HFFc6 (cell line): ENCODE results near the gene OXLD1. TPM values are rescaled to one million over a fixed set of nuclear protein-coding genes. Genes with fewer than 3 reads are reported as not detected.

Experiments
- DNase-seq: peaks from one replicate; pipeline ENCODE4 v3.0.0-alpha.2; 2018
- H3K27ac Mint-ChIP-seq: 2 replicates; pipeline ENCODE4 v1.8.0; 2020; ENCODE audit warnings: mild to moderate bottlenecking, mixed read lengths
- H3K27me3 Mint-ChIP-seq: 2 replicates; pipeline ENCODE4 v1.8.0; 2021; ENCODE audit warnings: mild to moderate bottlenecking, moderate library complexity, mixed read lengths; ENCODE audit not compliant: insufficient read depth
- H3K36me3 Mint-ChIP-seq: 2 replicates; pipeline ENCODE4 v1.8.0; 2021; ENCODE audit warnings: low read depth, mixed read lengths
- H3K4me1 Mint-ChIP-seq: 2 replicates; pipeline ENCODE4 v1.8.0; 2020; ENCODE audit warnings: low read depth, mixed read lengths
- H3K4me3 Mint-ChIP-seq: 2 replicates; pipeline ENCODE4 v1.8.0; 2020; ENCODE audit warnings: mild to moderate bottlenecking, moderate library complexity, mixed read lengths
- H3K9me3 Mint-ChIP-seq: 2 replicates; pipeline ENCODE4 v1.8.0; 2020; ENCODE audit warnings: mild to moderate bottlenecking, mixed read lengths
- long read RNA-seq: library from polyadenylated mRNA; unstranded; transcript quantifications from one replicate; pipeline ENCODE4 v2.0.0, GENCODE V29; 2019
- total RNA-seq, 6 experiments: library from RNA; stranded (reverse); fragmentation: NEBNext Ultra II Directional; extraction: Animal tissue kit (Norgen Biotek cat#: 25700); gene quantifications; 2 replicates in 1 of 6; 3 replicates in 5 of 6; pipeline ENCODE4 v1.2.3, GENCODE V29; 2021
- TF ChIP-seq, protein P1 (sequence below): fragments of 200-600 bp; sonication (generic); IDR thresholded peaks from 2 replicates; pipeline ENCODE4 v1.5.0; 2021; ENCODE audit warnings: antibody characterized with exemption, mild to moderate bottlenecking

Gene OXLD1
- total RNA-seq = 10 to 100 TPM; 20.9 to 33.4 (median 30.9) TPM
- long read RNA-seq, transcript OXLD1-201 (2 exons, 620 nt) = minor isoform, 10 of 37 reads
- long read RNA-seq, transcript OXLD1-206 (1 exons, 1,600 nt) = major isoform, 11 of 37 reads
- long read RNA-seq, transcript OXLD1-207 (2 exons, 821 nt) = major isoform, 11 of 37 reads
- long read RNA-seq, partial matches to known transcripts = 0 of 37 reads
- long read RNA-seq, other reads (novel, unspliced or antisense) = 0 of 37 reads

DNA sequence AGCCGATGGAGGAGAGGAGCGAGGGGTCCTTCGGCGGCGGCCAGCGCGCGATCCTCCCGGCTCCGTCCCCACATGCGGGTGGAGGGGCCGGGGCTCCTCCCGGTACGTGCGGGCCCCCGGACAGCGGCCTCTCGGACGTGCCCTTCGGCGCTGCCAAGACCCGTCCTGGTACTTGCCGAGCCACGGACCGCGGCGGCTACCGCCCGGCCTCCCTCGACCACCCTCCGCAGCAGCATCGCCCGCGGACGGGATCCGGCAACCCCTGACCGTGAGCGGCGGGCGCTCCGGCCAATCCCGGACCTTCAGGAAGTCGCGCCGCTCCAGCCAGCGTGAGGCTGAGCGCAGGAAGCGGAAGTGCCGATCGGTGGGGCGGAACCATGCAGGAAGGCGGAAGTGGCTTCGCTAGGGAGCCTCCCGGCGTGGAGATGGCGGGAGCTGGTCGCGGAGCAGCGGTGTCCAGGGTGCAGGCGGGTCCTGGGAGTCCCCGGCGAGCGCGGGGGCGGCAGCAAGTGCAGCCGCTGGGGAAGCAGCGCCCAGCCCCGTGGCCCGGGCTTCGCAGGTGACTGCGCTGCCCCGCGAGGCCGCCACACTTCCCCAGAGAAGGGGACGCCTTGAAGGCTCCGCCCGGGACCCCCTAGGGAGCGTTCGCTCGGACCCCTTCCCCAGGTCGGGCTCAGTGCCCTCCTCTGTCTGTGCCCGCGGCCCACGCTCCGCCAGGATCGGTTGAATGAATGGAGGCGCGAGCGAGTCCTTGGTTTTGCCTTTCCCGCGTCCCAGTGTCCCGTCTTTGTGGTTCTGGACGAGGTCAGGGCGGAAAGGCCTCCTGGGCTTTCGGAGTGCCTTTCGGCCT, at the start of gene OXLD1, which contains the start of gene CCDC137:
OXLD1 (minus strand) TSS at position 264 of the 850 bp plus-strand sequence; CDS start at position 236, 28 bp downstream.
CCDC137 (plus strand) TSS at position 396 of the 850 bp plus-strand sequence; CDS start at position 426, 30 bp downstream.
- H3K27ac Mint-ChIP-seq = peak within 1 kb of the TSS; percentile 83

GRCh38 chr17:81715107-81715871, 48.9 kb upstream of the OXLD1 start:
- Mint-ChIP-seq H3K4me3 (no peak overlapping the region), H3K36me3 (no peaks in the 10 kb centered on the region; the same call in 1 of the 2 replicates), H3K4me1 (peaks cover 20% of the 10 kb centered on the region), H3K27ac (no peak overlapping the region), H3K9me3 (no peaks in the 10 kb centered on the region), H3K27me3 (peaks cover 6% of the 10 kb centered on the region)
- DNase-seq = no peak
- TF ChIP-seq, protein P1, sequence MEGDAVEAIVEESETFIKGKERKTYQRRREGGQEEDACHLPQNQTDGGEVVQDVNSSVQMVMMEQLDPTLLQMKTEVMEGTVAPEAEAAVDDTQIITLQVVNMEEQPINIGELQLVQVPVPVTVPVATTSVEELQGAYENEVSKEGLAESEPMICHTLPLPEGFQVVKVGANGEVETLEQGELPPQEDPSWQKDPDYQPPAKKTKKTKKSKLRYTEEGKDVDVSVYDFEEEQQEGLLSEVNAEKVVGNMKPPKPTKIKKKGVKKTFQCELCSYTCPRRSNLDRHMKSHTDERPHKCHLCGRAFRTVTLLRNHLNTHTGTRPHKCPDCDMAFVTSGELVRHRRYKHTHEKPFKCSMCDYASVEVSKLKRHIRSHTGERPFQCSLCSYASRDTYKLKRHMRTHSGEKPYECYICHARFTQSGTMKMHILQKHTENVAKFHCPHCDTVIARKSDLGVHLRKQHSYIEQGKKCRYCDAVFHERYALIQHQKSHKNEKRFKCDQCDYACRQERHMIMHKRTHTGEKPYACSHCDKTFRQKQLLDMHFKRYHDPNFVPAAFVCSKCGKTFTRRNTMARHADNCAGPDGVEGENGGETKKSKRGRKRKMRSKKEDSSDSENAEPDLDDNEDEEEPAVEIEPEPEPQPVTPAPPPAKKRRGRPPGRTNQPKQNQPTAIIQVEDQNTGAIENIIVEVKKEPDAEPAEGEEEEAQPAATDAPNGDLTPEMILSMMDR = no peak

More for the DNA sequence above, at the start of gene OXLD1, which contains the start of gene CCDC137:
- Mint-ChIP-seq H3K36me3 (peaks cover 14% of the 10 kb centered on the region; the same call in 1 of the 2 replicates), H3K9me3 (no peaks in the 10 kb centered on the region), H3K27me3 (no peaks in the 10 kb centered on the region; the same call in none of the 2 replicates), H3K4me3 (peak within 1 kb of the TSS; percentile 91), H3K4me1 (peaks cover 25% of the 10 kb centered on the region)
- TF ChIP-seq, protein P1 = no peak
- DNase-seq = peak; percentile 94

DNA sequence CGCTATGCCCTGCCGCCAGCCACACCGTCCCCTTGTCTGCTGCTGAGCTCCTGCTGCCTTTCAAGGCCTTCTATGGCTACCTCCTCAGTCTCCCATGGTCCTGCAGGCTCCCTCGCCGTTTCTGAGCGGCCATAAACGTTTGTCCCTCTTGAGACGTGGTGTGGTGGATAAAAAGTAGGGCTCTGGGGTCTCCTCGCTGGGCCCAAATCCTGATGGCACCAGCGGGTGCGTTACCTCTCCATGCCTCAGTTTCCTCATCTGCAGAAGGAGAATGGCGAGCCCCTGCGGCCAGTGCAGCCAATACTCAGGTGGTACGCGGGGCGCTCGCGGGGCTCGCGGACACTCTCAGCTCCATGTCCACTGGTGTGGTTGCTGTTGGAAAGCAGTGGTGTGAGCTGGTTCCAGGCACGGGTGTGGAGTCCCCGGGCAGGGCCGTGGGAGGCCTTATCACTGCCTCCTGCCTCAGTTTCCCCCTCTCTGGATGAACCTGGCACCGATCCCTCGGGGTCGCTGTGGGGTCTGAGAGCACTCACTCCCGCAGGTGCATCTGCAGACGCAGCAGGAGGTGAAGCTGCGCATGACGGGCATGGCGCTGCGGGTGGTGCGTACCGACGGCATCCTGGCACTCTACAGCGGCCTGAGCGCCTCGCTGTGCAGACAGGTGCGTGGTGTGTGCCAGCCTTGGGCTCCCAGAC, 48.2 kb upstream of the OXLD1 start:
- no peak overlapping the region for H3K4me3 Mint-ChIP-seq
- peaks cover 25% of the 10 kb centered on the region for H3K4me1 Mint-ChIP-seq
- no peak for DNase-seq
- TF ChIP-seq, protein P1 = no peak
- H3K9me3 Mint-ChIP-seq = no peaks in the 10 kb centered on the region
- no peaks in the 10 kb centered on the region; the same call in 1 of the 2 replicates for H3K36me3 Mint-ChIP-seq
- peaks cover 6% of the 10 kb centered on the region for H3K27me3 Mint-ChIP-seq
- no peak overlapping the region for H3K27ac Mint-ChIP-seq

DNA sequence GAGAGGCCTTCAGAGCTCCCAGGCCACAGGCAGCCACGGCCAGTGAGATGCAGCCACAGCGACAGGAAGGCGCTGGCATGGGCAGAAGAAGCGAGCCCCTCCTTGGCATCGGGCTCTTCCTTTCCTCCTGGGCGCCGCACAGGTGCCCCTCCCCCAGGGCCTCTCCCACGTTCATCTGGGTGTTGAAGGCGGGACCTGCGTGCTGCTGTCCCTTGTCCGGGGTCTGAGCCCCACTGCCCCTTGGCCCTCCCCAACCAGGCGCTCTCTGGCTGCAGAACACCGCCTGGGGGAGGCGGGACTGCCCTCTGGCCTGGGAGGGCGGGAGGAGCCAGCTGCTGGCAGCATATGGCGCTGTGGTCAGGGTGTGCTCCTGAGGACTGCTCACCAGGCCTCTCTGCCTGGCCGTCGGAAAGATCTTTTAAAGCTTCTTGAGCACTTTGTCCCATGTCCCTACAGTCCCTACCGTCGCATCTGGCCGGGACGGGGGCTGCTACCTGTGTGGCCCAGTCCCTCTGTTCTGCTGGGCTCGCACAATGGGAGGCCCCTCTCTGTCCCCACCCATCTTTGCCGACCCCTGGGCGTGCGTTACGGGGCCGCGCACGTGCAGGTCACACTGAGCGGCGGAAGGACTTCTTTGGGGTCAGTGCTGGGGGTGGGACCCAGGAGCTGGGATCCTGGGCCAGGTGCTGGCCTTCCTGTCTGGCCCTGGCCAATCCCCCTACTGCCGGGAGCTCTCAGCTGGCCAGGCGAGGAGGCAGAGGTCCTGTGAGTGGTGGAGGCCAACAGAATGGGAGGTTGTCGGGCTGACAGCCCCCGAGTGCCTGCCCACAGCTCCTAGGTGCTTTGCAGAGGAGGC, 47.4 kb upstream of the OXLD1 start:
- no peak for DNase-seq
- no peaks in the 10 kb centered on the region for H3K9me3 Mint-ChIP-seq
- peaks cover 6% of the 10 kb centered on the region for H3K27me3 Mint-ChIP-seq
- H3K4me3 Mint-ChIP-seq = peak overlapping the region; percentile 92
- no peak overlapping the region for H3K27ac Mint-ChIP-seq
- H3K4me1 Mint-ChIP-seq = peaks cover 25% of the 10 kb centered on the region
- H3K36me3 Mint-ChIP-seq = no peaks in the 10 kb centered on the region
- TF ChIP-seq, protein P1 = no peak
